PC-3 (cell line): Measurements from ENCODE around the gene RNF32.

ENCODE experiments used
- EZH2 ChIP-seq: fragments of 300-600 bp; sonication (generic); IDR thresholded peaks from one replicate; pipeline ENCODE4 v1.6.1; 2017; ENCODE audit warnings: antibody characterized with exemption, mild to moderate bottlenecking, low read length; ENCODE audit not compliant: unreplicated experiment
- EZH2phosphoT487 ChIP-seq: fragments of 300-600 bp; sonication (generic); IDR thresholded peaks from 2 replicates; pipeline ENCODE4 v1.6.1; 2018; ENCODE audit warnings: mild to moderate bottlenecking, antibody characterized with exemption, low read length, borderline replicate concordance

- no peak for TF ChIP-seq EZH2phosphoT487
- TF ChIP-seq EZH2, result no peak
Measured at GRCh38 chr7:156669035-156669828, 28.7 kb downstream of the RNF32 start.
